ENCODE results near the gene DYRK3. TPM values are rescaled to one million over a fixed set of nuclear protein-coding genes. Genes with fewer than 3 reads are reported as not detected.

The DYRK3 gene
- total RNA-seq, 2 donors from 2014 or later: 16.5 to 20.6 TPM

GRCh38 chr1:206685769-206686477 is 50.6 kb downstream of the DYRK3 start:
- no peaks in the 10 kb centered on the region for H3K9me3 ChIP-seq
- no peaks in the 10 kb centered on the region for H3K36me3 ChIP-seq
- peak overlapping the region; percentile 97 to 98 for H3K27ac ChIP-seq
- peak overlapping the region; percentile 80 to 96 for H3K4me3 ChIP-seq
- TF ChIP-seq CTCF (IDR thresholded peaks at IDR 0.05): no peak
- DNase-seq (ENCODE audit: low spot score): peak; percentile 78
- H3K4me1 ChIP-seq: peaks cover 0 to 47% of the 10 kb centered on the region in 2 donors
- H3K27me3 ChIP-seq: no peaks in the 10 kb centered on the region

- peak overlapping the region; percentile 80 to 96 for H3K4me3 ChIP-seq
- DNase-seq (ENCODE audit: low spot score): no peak
- peak overlapping the region; percentile 97 to 98 for H3K27ac ChIP-seq
- H3K36me3 ChIP-seq: no peaks in the 10 kb centered on the region
- H3K4me1 ChIP-seq: peaks cover 0 to 55% of the 10 kb centered on the region in 2 donors
- H3K9me3 ChIP-seq: no peaks in the 10 kb centered on the region
- no peaks in the 10 kb centered on the region for H3K27me3 ChIP-seq
- no peak for TF ChIP-seq CTCF (IDR thresholded peaks at IDR 0.05)
These were observed 51.3 kb downstream of the DYRK3 start for GRCh38 chr1:206686478-206687249.

- no peak for TF ChIP-seq CTCF (IDR thresholded peaks at IDR 0.05)
- Histone ChIP-seq H3K4me3 (peak overlapping the region; percentile 80 to 96), H3K27ac (peak overlapping the region; percentile 97 to 98), H3K9me3 (no peaks in the 10 kb centered on the region), H3K27me3 (no peaks in the 10 kb centered on the region), H3K36me3 (no peaks in the 10 kb centered on the region), H3K4me1 (peaks cover 0 to 62% of the 10 kb centered on the region in 2 donors)
- no peak for DNase-seq (ENCODE audit: low spot score)
These were observed 52.0 kb downstream of the DYRK3 start for GRCh38 chr1:206687251-206687914.

- peaks cover 0 to 68% of the 10 kb centered on the region in 2 donors for H3K4me1 ChIP-seq
- TF ChIP-seq CTCF (IDR thresholded peaks at IDR 0.05): no peak
- H3K27me3 ChIP-seq: no peaks in the 10 kb centered on the region
- peak overlapping the region; percentile 97 to 98 for H3K27ac ChIP-seq
- no peaks in the 10 kb centered on the region for H3K36me3 ChIP-seq
- no peaks in the 10 kb centered on the region for H3K9me3 ChIP-seq
- no peak for DNase-seq (ENCODE audit: low spot score)
- H3K4me3 ChIP-seq: peak overlapping the region in 1 of 2 donors; percentile 80
These were observed 52.6 kb downstream of the DYRK3 start for GRCh38 chr1:206687915-206688442.

- Histone ChIP-seq H3K27ac (peak overlapping the region; percentile 97 to 98), H3K9me3 (no peaks in the 10 kb centered on the region), H3K36me3 (no peaks in the 10 kb centered on the region), H3K4me1 (peaks cover 0 to 93% of the 10 kb centered on the region in 2 donors), H3K27me3 (no peaks in the 10 kb centered on the region), H3K4me3 (no peak overlapping the region)
- TF ChIP-seq CTCF (IDR thresholded peaks at IDR 0.05): no peak
- no peak for DNase-seq (ENCODE audit: low spot score)
These were observed 55.2 kb downstream of the DYRK3 start for GRCh38 chr1:206690516-206690915.

Measured in right atrium auricular region (tissue), 2 donors.